Measurements from ENCODE around the gene AFAP1.

AFAP1 gene

DNA sequence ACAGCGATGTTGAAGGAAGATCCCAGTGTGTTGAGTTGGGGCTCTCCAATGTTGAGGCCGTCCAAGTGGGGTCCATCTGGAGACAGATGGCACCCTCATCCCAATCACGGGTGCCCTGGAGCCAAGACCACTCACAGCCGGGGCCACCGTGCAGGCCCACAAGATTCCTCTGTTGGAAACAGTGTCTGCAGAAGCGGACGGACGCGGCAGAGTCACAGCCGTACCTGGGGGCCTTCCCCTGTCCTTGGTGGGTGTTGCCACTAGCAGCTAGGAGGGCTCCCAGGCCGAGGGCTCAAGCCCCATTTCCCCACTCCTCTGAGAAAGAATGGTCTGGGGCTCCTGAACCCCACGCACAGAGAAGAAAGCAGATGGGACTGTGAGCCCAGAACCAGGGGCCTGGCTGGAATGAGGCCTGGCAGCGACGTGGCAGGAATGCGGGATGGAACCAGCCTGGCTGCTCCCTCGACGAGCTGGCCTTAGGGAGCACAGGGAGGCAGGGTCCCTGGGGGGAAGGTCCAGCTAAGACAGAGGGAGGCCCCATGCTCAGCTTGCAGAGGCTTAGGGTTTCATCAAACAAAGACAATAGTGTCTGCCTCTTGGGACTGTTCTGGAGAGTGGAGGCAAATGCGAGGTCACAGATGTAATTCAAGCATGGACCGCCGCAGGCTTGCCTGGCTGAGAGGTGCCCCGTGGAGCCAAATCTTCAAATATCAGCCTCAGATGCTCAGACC is 228.9 kb downstream of the AFAP1 start:
- no peak for FAIRE-seq

GRCh38 chr4:7710126-7710525 is 229.5 kb downstream of the AFAP1 start:
- FAIRE-seq: no peak

DNA sequence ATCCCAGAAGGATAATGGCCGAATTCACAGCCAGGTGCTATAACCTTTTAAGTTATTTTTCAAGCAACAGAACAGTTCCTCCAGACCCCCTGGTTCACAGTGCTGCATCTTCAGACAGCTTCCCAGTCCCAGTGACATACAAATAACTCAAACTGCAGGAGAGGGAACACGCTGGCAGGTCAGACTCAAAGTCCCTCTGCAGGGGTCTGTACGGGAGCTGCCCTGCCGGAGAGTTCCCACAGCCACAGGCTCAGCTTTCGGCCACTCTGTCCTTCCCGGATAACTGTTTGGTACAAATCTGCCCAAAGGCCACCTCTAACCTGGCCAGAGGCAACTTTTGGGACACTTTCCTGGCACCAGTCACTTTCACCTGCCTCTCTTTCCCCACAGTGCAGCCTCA is 230.2 kb downstream of the AFAP1 start:
- FAIRE-seq: no peak

DNA sequence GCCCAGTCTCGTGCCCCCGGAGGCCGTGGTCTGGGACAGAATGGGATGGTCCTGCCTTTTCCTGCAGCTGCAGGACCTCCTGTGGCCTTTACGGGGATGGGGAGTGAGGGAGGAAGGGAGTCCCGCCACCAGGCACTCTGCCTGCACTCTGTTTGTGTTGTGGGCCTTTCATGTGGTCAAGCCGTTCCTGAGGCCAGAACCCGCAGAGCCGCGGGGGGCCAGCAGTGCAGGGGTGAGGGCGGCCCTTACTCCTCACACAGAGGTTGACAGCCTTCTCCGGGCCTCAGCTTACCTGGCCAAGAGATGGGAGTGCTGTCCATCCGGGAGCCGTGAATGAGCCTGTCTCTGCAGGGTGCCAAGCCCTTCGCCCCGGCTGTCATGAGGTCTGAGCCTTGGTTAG is 230.7 kb downstream of the AFAP1 start:
- no peak for FAIRE-seq

Data from endometrium (tissue), 2 donors.